ENCODE measurements around the gene ACADSB. TPM values are rescaled to one million over a fixed set of nuclear protein-coding genes. Genes with fewer than 3 reads are reported as not detected.

Gene ACADSB
- total and polyA plus RNA-seq, 10 of the 15 experiments (the other 5 are each of a cell fraction or from before 2014, with no cell fraction given) = 10.8 to 24.0 (median 15.0) TPM

DNA sequence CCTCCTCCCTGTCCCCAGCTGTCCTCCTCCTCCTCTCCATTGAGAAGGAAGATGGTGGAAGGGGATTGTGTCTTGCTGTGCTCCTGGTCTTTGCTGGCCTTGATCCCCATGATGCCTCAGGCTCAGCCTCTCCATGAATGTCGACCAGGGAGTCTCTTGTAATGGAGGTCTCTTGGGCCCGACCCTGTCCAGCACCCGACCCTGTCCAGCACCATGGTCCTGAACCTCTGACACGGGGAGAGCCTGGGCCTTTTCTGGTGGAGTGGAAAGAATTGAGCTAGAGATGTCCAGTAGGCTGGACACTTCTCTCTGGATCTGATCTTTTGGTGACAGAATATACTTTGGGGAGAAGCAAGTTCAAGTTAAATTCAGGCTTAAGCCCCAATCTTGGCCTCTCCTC lies 84.7 kb downstream of the ACADSB start:
- CTCF ChIA-PET = no interaction called here
- TF ChIP-seq, protein P1, sequence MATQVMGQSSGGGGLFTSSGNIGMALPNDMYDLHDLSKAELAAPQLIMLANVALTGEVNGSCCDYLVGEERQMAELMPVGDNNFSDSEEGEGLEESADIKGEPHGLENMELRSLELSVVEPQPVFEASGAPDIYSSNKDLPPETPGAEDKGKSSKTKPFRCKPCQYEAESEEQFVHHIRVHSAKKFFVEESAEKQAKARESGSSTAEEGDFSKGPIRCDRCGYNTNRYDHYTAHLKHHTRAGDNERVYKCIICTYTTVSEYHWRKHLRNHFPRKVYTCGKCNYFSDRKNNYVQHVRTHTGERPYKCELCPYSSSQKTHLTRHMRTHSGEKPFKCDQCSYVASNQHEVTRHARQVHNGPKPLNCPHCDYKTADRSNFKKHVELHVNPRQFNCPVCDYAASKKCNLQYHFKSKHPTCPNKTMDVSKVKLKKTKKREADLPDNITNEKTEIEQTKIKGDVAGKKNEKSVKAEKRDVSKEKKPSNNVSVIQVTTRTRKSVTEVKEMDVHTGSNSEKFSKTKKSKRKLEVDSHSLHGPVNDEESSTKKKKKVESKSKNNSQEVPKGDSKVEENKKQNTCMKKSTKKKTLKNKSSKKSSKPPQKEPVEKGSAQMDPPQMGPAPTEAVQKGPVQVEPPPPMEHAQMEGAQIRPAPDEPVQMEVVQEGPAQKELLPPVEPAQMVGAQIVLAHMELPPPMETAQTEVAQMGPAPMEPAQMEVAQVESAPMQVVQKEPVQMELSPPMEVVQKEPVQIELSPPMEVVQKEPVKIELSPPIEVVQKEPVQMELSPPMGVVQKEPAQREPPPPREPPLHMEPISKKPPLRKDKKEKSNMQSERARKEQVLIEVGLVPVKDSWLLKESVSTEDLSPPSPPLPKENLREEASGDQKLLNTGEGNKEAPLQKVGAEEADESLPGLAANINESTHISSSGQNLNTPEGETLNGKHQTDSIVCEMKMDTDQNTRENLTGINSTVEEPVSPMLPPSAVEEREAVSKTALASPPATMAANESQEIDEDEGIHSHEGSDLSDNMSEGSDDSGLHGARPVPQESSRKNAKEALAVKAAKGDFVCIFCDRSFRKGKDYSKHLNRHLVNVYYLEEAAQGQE (IDR thresholded peaks at IDR 0.05; ENCODE audit: low read depth, low read length) = peak; percentile 64; the same call in 1 of the 2 replicates
- TF ChIP-seq, protein P2, sequence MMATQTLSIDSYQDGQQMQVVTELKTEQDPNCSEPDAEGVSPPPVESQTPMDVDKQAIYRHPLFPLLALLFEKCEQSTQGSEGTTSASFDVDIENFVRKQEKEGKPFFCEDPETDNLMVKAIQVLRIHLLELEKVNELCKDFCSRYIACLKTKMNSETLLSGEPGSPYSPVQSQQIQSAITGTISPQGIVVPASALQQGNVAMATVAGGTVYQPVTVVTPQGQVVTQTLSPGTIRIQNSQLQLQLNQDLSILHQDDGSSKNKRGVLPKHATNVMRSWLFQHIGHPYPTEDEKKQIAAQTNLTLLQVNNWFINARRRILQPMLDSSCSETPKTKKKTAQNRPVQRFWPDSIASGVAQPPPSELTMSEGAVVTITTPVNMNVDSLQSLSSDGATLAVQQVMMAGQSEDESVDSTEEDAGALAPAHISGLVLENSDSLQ (IDR thresholded peaks at IDR 0.05) = no peak
- TF ChIP-seq ASH2L (IDR thresholded peaks at IDR 0.05; ENCODE audit: borderline replicate concordance, low read depth) (no peak), HDAC6 (IDR thresholded peaks at IDR 0.05; ENCODE audit: unreplicated experiment) (no peak), YBX1 (IDR thresholded peaks at IDR 0.05) (no peak), ZZZ3 (IDR thresholded peaks at IDR 0.05; ENCODE audit: control insufficient read depth, insufficient read length, low read depth) (no peak), SREBF2 (IDR thresholded peaks at IDR 0.05; ENCODE audit: low read length) (no peak)
- TF ChIP-seq, protein P3, sequence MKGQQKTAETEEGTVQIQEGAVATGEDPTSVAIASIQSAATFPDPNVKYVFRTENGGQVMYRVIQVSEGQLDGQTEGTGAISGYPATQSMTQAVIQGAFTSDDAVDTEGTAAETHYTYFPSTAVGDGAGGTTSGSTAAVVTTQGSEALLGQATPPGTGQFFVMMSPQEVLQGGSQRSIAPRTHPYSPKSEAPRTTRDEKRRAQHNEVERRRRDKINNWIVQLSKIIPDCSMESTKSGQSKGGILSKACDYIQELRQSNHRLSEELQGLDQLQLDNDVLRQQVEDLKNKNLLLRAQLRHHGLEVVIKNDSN (IDR thresholded peaks at IDR 0.05; ENCODE audit: borderline replicate concordance, extremely low read length, insufficient read depth, low read depth, low read length) = no peak
- SMC1A ChIA-PET (ENCODE audit: uncharacterized antibody, unreplicated experiment) = no interaction called here
- POLR2A ChIA-PET = no interaction called here
- peaks cover 0 to 2% of the 10 kb centered on the region in 2 experiments; a peak in 2 of 4 replicates for H3K27me3 ChIP-seq (replicated peaks in 1 of 2; ENCODE audit: control insufficient read depth in 2 of 2, insufficient read depth in 2 of 2, low read length in 1 of 2)
- H3K9ac ChIP-seq (ENCODE audit: control insufficient read depth, insufficient read depth, low read length) = no peak overlapping the region
- no peaks in the 10 kb centered on the region for H3K79me2 ChIP-seq (ENCODE audit: control insufficient read depth, insufficient read depth, low read length)
- no peak overlapping the region for H3K4me3 ChIP-seq
- H3K9me3 ChIP-seq (replicated peaks; ENCODE audit: control insufficient read depth, insufficient read depth, low read length) = no peaks in the 10 kb centered on the region
- no peak for ATAC-seq
- no peak overlapping the region for H2AFZ ChIP-seq (ENCODE audit: control insufficient read depth, low read depth, low read length)
- DNase-seq (ENCODE audit: low read depth, low spot score) = no peak
- H3K4me1 ChIP-seq (ENCODE audit: control insufficient read depth, insufficient read depth, low read length) = no peaks in the 10 kb centered on the region
- H3K27ac ChIP-seq (ENCODE audit: control insufficient read depth, insufficient read depth) = no peak overlapping the region
- intact Hi-C loops (cut with micrococcal nuclease; ENCODE audit: unreplicated experiment) = no loop called here
- no peak for FAIRE-seq
- WGBS (ENCODE audit: insufficient coverage, insufficient replicate concordance, low lambda C conversion rate, missing lambda C conversion rate) = 8% methylated on average over 4 of the region's 4 CpGs
- no peaks in the 10 kb centered on the region for H4K20me1 ChIP-seq (ENCODE audit: control insufficient read depth, insufficient read depth)
- in situ Hi-C loops (cut with MboI) = no loop called here
- BruUV-seq (replicated peaks) = no TSS peak
- no peak overlapping the region for H3K4me2 ChIP-seq (ENCODE audit: control insufficient read depth, insufficient read depth)
- no peaks in the 10 kb centered on the region for H3K36me3 ChIP-seq (ENCODE audit: control insufficient read depth in 2 of 2, insufficient read depth in 2 of 2, low read length in 1 of 2)
- RAD21 ChIA-PET (ENCODE audit: unreplicated experiment) = no interaction called here
